CD8-positive, alpha-beta memory T cell (primary cell): ENCODE data around the gene KIAA0513. TPM values are rescaled to one million over a fixed set of nuclear protein-coding genes. Genes with fewer than 3 reads are reported as not detected.

ENCODE experiments used
- CTCF ChIA-PET: fragments of 350-600 bp; sonication (Branson Sonifier 250); formaldehyde crosslinking; loops from one replicate; lab custom pipeline; 2021; ENCODE audit warnings: antibody characterized with exemption; lab: Charles Lee
- POLR2A ChIA-PET: fragments of 350-600 bp; sonication (Branson Sonifier 250); formaldehyde crosslinking; loops from one replicate; lab custom pipeline; 2021; ENCODE audit warnings: antibody characterized with exemption; lab: Charles Lee
- DNase-seq, 5 donors: peaks; one replicate each; pipeline versions ENCODE4 v3.0.0 to v3.0.0-alpha.2; 2020 to 2022; ENCODE audit warnings: mixed read lengths in 1 of 5
- H3K27ac ChIP-seq: one replicate; pipeline ENCODE4 v1.7.0; 2013; ENCODE audit warnings: low read depth, mild to moderate bottlenecking, low read length, moderate library complexity
- H3K27me3 ChIP-seq: 2 replicates; pipeline ENCODE4 v1.7.0; 2013; ENCODE audit warnings: low read length, mild to moderate bottlenecking; ENCODE audit not compliant: insufficient read depth, poor library complexity, severe bottlenecking
- H3K36me3 ChIP-seq: 2 replicates; pipeline ENCODE4 v1.7.0; 2013; ENCODE audit warnings: mild to moderate bottlenecking, low read length, moderate library complexity; ENCODE audit not compliant: insufficient read depth
- H3K4me1 ChIP-seq: 2 replicates; pipeline ENCODE4 v1.7.0; 2013; ENCODE audit warnings: mild to moderate bottlenecking, low read length, moderate library complexity; ENCODE audit not compliant: insufficient read depth
- H3K4me3 ChIP-seq: 2 replicates; pipeline ENCODE4 v1.7.0; 2013; ENCODE audit warnings: mild to moderate bottlenecking, low read length
- H3K9me3 ChIP-seq: 2 replicates; pipeline ENCODE4 v1.7.0; 2013; ENCODE audit warnings: mild to moderate bottlenecking, low read length
- H3K27ac Mint-ChIP-seq, 8 donors: one replicate each; pipeline ENCODE4 v1.8.0; 2020 to 2021; ENCODE audit warnings: mixed read lengths in 8 of 8, mild to moderate bottlenecking in 6 of 8, inconsistent platforms in 3 of 8, moderate library complexity in 3 of 8
- H3K27me3 Mint-ChIP-seq, 2 donors: one replicate each; pipeline ENCODE4 v1.8.0; 2020 to 2021; ENCODE audit warnings: mixed read lengths in 2 of 2, mild to moderate bottlenecking in 1 of 2, moderate library complexity in 1 of 2
- H3K36me3 Mint-ChIP-seq, 3 donors: one replicate each; pipeline ENCODE4 v1.8.0; 2020 to 2021; ENCODE audit warnings: mixed read lengths in 3 of 3, inconsistent platforms in 1 of 3, mild to moderate bottlenecking in 1 of 3
- H3K4me1 Mint-ChIP-seq, 3 donors: one replicate each; pipeline ENCODE4 v1.8.0; 2020 to 2021; ENCODE audit warnings: mixed read lengths in 3 of 3, inconsistent platforms in 1 of 3, mild to moderate bottlenecking in 1 of 3
- H3K4me3 Mint-ChIP-seq, 7 donors: one replicate each; pipeline ENCODE4 v1.8.0; 2020 to 2021; ENCODE audit warnings: mixed read lengths in 7 of 7, mild to moderate bottlenecking in 6 of 7, moderate library complexity in 4 of 7, inconsistent platforms in 2 of 7
- H3K9me3 Mint-ChIP-seq, 5 donors: one replicate each; pipeline ENCODE4 v1.8.0; 2020 to 2022; ENCODE audit warnings: mixed read lengths in 5 of 5, mild to moderate bottlenecking in 3 of 5, moderate library complexity in 2 of 5, inconsistent platforms in 1 of 5
- polyA plus RNA-seq: library from polyadenylated mRNA; unstranded; fragments of 300-500 nt; fragmentation: Illumina TruSeq; gene quantifications from one replicate; pipeline ENCODE4 v1.2.3, GENCODE V29; 2021
- total RNA-seq, 2 experiments: library from RNA; stranded (reverse); gene quantifications; one replicate each; pipeline ENCODE4 v1.2.3, GENCODE V29; 2021

KIAA0513 gene
- total and polyA plus RNA-seq, 3 experiments from 2014 or later: 7.2 to 13.5 (median 13.2) TPM

DNA sequence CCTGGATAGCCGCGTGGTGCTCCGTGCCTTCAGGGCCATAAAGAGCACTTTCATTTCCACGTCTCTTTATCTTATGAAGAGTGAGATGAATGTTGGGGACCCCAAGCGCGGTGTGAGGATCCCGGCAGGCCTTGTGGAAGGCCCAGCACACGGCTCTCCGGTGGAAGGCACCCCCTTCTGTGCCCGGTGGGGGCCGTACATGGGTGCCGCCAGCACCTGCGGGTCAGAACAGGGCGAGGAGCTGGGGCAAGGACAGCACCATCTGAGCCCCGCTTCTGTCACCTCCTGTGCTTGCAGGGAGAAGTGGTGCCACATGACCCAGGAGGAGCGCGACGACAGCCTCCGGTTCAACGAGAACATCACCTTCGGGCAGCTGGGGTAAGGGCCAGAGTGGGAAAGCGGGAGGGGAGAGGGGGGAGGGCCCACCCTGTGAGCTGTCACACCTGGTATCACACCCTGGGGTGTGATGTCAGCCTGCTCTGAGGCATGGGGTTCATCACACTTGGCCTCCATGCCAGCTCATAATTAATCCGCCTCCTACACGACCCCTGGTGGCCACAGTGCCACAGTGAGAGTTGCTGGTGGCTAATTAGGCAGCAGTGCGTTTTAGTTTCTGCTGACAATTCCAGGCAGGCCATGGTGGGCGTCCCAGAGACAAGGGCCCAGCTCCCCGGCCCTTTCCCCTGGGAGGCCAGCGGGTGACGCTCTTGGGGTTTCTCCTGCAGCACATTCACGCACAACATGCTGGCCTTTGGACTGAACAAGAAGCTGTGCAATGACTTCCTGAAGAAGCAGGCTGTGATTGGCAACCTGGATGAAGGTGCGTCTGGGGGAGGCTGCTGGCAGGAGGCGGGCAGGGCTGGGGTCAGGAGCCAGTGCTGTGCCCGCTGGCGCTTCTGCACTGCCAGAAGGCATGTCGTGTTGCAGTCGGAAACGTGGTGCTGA lies 59.0 kb downstream of the KIAA0513 start:
- Histone ChIP-seq H3K36me3 (no peaks in the 10 kb centered on the region), H3K27ac (no peak overlapping the region), H3K9me3 (no peaks in the 10 kb centered on the region), H3K4me3 (no peak overlapping the region), H3K4me1 (peaks cover 10% of the 10 kb centered on the region), H3K27me3 (no peaks in the 10 kb centered on the region)
- H3K27me3 Mint-ChIP-seq: no peaks in the 10 kb centered on the region
- peak; percentile 47 to 85 (median 67) for DNase-seq
- ChIA-PET CTCF (interaction anchor here (0.6 to 5.5 kb wide), 28 partner anchors 8 to 333 kb away, joined by 3 to 41 read pairs (median 6); partner anchors contain the start of genes CIBAR2, KIAA0513 and ZDHHC7), POLR2A (interaction anchor here (0.5 to 1.6 kb wide), 4 partner anchors 31 to 101 kb away, joined by 3 to 7 read pairs (median 6); partner anchors contain the start of genes KIAA0513 and ZDHHC7)
- H3K4me3 Mint-ChIP-seq: no peak overlapping the region
- no peaks in the 10 kb centered on the region for H3K9me3 Mint-ChIP-seq
- peak overlapping the region in 2 of 8 donors; percentile 29 to 35 for H3K27ac Mint-ChIP-seq
- peaks cover 7 to 31% (median 7%) of the 10 kb centered on the region in 3 donors for H3K4me1 Mint-ChIP-seq
- H3K36me3 Mint-ChIP-seq: peaks cover 0 to 15% (median 2%) of the 10 kb centered on the region in 3 donors

DNA sequence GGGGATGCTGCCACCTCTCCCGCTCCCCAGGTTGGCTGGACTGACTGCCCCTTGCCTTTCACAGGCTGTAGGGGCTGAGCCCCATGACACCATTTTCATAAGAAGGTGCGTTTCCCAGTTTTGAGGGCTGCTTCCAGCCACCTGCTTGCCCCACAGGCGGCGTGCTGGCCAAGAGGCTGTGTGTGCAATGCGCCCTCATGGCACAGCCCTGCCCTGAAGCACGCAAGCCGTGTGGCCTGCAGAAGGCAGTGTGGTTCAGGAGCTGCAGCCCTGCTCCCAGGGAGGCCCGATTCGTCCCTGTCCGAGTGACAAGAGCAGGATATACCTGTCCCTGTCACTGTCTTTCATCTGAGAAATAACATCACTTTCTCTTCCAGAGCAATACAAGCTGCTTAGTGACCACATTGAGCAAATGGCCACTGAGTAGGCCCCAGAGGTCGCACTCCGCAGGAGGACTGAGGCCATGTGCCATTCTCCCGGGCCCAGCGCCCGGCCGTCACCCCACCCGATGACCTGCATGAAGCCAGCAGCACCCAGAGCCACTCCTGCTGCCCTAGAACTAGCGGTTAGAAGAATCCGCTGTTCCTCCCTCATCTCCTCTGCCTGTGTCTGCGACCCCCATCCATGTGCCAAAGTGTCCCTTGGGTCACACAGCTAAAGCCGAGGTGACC lies 60.4 kb downstream of the KIAA0513 start:
- H3K4me1 ChIP-seq: peaks cover 11% of the 10 kb centered on the region
- Mint-ChIP-seq H3K27ac (peak overlapping the region in 1 of 8 donors; percentile 38), H3K4me1 (peaks cover 7 to 31% (median 7%) of the 10 kb centered on the region in 3 donors), H3K9me3 (no peaks in the 10 kb centered on the region), H3K36me3 (peaks cover 0 to 13% (median 0%) of the 10 kb centered on the region in 3 donors), H3K4me3 (no peak overlapping the region), H3K27me3 (no peaks in the 10 kb centered on the region)
- CTCF ChIA-PET: interaction anchor here (1.5 to 5.5 kb wide), 5 partner anchors 15 to 93 kb away, joined by 3 to 41 read pairs (median 9); partner anchors contain the start of gene ZDHHC7
- no peak overlapping the region for H3K27ac ChIP-seq
- POLR2A ChIA-PET: interaction anchor here (1.6 kb wide), 1 partner anchor 32 kb away, joined by 6 read pairs; no protein-coding TSS in a partner anchor
- no peaks in the 10 kb centered on the region for H3K27me3 ChIP-seq
- no peak overlapping the region for H3K4me3 ChIP-seq
- no peaks in the 10 kb centered on the region for H3K9me3 ChIP-seq
- no peak for DNase-seq
- H3K36me3 ChIP-seq: no peaks in the 10 kb centered on the region

DNA sequence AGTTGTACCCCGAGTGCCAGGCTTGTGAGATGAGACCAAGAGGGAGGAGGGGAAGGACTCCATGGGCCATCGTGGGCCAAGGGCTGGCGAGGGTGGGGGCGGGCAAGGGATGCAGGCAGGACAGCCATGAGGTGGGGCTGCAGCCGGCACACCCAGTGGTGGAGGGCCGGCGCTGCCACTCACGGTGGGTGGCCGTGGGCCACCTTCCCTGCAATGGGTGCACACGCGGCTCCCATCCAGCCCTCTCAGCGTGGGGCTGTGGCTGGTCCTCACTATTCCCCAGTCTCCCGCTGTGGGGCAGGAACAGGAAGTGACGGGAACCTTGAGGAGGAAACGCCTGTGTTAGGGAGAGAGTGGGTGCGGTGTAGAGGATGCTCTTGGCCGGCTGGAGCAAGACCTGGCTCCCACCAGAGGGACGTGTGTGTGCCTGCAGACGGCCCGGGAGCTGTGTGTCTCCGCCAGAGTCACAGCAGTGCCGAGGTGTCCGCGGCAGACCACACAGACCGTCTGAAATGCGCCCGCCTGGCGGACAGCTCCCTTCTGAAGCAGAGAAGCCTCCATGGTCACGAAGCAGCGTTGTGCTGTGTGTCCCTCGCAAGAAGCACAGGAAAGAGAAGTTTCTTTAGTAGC lies 61.1 kb downstream of the KIAA0513 start:
- Mint-ChIP-seq H3K27me3 (no peaks in the 10 kb centered on the region), H3K36me3 (peaks cover 0 to 13% (median 0%) of the 10 kb centered on the region in 3 donors), H3K9me3 (no peaks in the 10 kb centered on the region), H3K4me1 (peaks cover 7 to 27% (median 7%) of the 10 kb centered on the region in 3 donors), H3K4me3 (no peak overlapping the region), H3K27ac (no peak overlapping the region)
- ChIA-PET CTCF (interaction anchor here (5.5 kb wide), 1 partner anchor 79 kb away, joined by 41 read pairs; the partner anchor contains the start of gene ZDHHC7), POLR2A (no interaction called here)
- H3K4me3 ChIP-seq: no peak overlapping the region
- no peaks in the 10 kb centered on the region for H3K27me3 ChIP-seq
- no peaks in the 10 kb centered on the region for H3K36me3 ChIP-seq
- H3K9me3 ChIP-seq: no peaks in the 10 kb centered on the region
- no peak for DNase-seq
- peaks cover 11% of the 10 kb centered on the region for H3K4me1 ChIP-seq
- no peak overlapping the region for H3K27ac ChIP-seq

DNA sequence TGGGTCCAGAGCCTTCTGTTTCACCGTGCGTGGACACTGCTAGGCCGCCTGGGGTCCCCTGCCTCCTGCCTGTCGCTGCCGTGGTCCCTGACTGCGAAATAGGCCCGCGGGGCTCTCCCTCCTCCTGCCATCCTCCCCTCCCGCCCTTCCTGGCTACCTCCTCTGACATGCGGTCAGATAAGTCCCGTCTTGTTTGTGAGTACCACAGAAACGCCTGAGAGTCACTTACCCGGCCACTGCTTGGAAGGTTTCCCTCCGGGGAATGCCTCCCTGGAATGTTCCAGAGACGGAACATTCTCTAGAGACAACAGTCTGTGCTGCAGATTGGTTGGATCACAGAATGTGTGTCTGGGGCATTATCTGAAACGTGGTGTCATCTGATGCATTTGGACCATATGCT lies 61.9 kb downstream of the KIAA0513 start:
- CTCF ChIA-PET: no interaction called here
- H3K27me3 Mint-ChIP-seq: no peaks in the 10 kb centered on the region
- peaks cover 0 to 13% (median 0%) of the 10 kb centered on the region in 3 donors for H3K36me3 Mint-ChIP-seq
- H3K27ac ChIP-seq: no peak overlapping the region
- H3K9me3 Mint-ChIP-seq: no peaks in the 10 kb centered on the region
- H3K27me3 ChIP-seq: no peaks in the 10 kb centered on the region
- H3K4me1 Mint-ChIP-seq: peaks cover 7 to 27% (median 7%) of the 10 kb centered on the region in 3 donors
- no peak for DNase-seq
- peaks cover 11% of the 10 kb centered on the region for H3K4me1 ChIP-seq
- H3K4me3 Mint-ChIP-seq: no peak overlapping the region
- no peaks in the 10 kb centered on the region for H3K36me3 ChIP-seq
- H3K4me3 ChIP-seq: no peak overlapping the region
- POLR2A ChIA-PET: no interaction called here
- no peak overlapping the region for H3K27ac Mint-ChIP-seq
- no peaks in the 10 kb centered on the region for H3K9me3 ChIP-seq

DNA sequence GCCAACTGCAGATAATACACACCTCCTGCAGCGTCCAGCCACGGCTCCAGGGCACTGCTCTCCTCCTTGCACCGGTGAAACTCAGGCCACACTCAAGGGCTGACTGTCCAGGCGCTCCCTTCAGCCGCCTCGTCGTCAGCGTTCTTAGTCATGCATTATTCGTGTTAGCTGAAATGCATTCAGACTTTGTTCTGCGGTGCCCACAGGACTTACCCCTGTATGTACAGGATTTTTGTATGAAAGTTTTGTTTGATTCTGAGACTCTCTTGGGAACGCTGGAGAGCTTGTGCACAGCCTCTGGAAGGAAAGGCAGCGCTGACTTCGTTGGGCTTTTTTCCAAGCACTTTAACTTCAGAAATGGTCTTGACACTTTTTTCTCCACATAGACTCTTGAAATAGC lies 62.6 kb downstream of the KIAA0513 start:
- no peak overlapping the region for H3K27ac ChIP-seq
- no peaks in the 10 kb centered on the region for H3K9me3 ChIP-seq
- peaks cover 11% of the 10 kb centered on the region for H3K4me1 ChIP-seq
- no peak overlapping the region for H3K4me3 ChIP-seq
- Mint-ChIP-seq H3K9me3 (no peaks in the 10 kb centered on the region), H3K27me3 (no peaks in the 10 kb centered on the region), H3K27ac (peak overlapping the region in 1 of 8 donors; percentile 60), H3K4me3 (no peak overlapping the region), H3K36me3 (peaks cover 0 to 13% (median 0%) of the 10 kb centered on the region in 3 donors), H3K4me1 (peaks cover 7 to 27% (median 7%) of the 10 kb centered on the region in 3 donors)
- ChIA-PET POLR2A (no interaction called here), CTCF (no interaction called here)
- H3K36me3 ChIP-seq: no peaks in the 10 kb centered on the region
- DNase-seq: no peak
- no peaks in the 10 kb centered on the region for H3K27me3 ChIP-seq

DNA sequence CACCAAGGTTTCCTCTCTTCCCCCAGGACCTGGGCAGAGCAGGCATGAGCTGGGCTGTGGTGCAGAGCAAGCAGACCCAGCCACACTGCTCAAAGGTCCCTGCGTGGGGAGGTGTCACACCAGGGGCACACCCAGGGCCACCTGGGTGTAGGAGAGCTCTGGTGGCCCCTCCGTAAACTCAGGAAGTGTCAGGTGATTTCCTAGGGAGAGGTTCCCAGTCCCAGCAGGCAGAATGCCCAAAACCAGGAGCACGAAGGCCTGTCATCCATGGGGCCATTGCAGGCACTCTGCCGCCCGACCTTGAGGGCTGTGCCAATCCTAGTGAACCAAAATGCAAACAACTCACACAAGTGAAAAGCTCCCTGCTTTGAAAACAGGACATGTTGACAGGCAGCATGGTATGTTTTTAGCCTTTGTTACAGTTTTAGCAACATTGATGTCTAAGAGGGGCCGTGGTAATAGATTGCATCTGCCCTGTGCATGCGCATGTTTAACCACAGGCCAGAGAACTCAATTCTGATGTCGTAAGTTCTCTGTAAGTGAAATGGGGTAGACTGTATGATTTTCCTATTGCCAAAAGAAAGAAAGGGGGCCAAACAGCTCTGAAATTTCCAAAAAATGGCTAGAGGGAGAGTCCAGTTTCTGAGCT lies 63.4 kb downstream of the KIAA0513 start:
- POLR2A ChIA-PET: no interaction called here
- H3K4me1 Mint-ChIP-seq: peaks cover 7 to 27% (median 7%) of the 10 kb centered on the region in 3 donors
- Histone ChIP-seq H3K9me3 (no peaks in the 10 kb centered on the region), H3K27ac (no peak overlapping the region), H3K36me3 (no peaks in the 10 kb centered on the region), H3K27me3 (no peaks in the 10 kb centered on the region), H3K4me3 (no peak overlapping the region), H3K4me1 (peaks cover 11% of the 10 kb centered on the region)
- CTCF ChIA-PET: interaction anchor here (2.2 kb wide), 1 partner anchor 24 kb away, joined by 6 read pairs; no protein-coding TSS in a partner anchor
- no peaks in the 10 kb centered on the region for H3K9me3 Mint-ChIP-seq
- no peaks in the 10 kb centered on the region for H3K27me3 Mint-ChIP-seq
- peak overlapping the region in 1 of 7 donors; percentile 14 for H3K4me3 Mint-ChIP-seq
- DNase-seq: peak in 1 of 5 donors; percentile 12
- H3K27ac Mint-ChIP-seq: peak overlapping the region in 6 of 8 donors; percentile 13 to 70 (median 28)
- H3K36me3 Mint-ChIP-seq: peaks cover 0 to 13% (median 0%) of the 10 kb centered on the region in 3 donors

DNA sequence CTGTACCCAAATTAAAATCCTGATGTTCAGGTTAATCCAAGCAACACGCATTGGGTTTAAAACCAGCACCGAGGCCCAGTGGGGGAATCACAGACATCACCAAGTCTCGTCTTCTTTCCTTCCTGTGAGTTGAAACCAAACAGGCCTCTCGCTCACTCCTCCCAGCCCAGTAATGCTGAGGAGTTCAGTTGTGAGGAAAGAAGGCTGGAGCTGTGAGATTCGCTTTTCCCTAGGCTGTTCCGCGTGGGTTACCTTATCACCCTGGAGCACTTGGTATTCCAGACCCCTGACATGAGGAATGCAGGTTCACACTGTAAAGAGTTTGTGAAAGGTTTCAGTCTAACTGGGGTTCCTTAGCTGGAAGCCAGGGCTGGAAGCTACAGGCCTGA lies 63.9 kb downstream of the KIAA0513 start:
- no peaks in the 10 kb centered on the region for H3K27me3 ChIP-seq
- H3K4me1 Mint-ChIP-seq: peaks cover 6 to 23% (median 7%) of the 10 kb centered on the region in 3 donors
- no peaks in the 10 kb centered on the region for H3K9me3 ChIP-seq
- ChIA-PET CTCF (interaction anchor here (2.2 kb wide), 1 partner anchor 23 kb away, joined by 6 read pairs; no protein-coding TSS in a partner anchor), POLR2A (no interaction called here)
- no peaks in the 10 kb centered on the region for H3K27me3 Mint-ChIP-seq
- no peaks in the 10 kb centered on the region for H3K36me3 ChIP-seq
- H3K27ac ChIP-seq: no peak overlapping the region
- H3K4me1 ChIP-seq: peaks cover 9% of the 10 kb centered on the region
- H3K4me3 ChIP-seq: no peak overlapping the region
- H3K9me3 Mint-ChIP-seq: no peaks in the 10 kb centered on the region
- no peak overlapping the region for H3K4me3 Mint-ChIP-seq
- H3K36me3 Mint-ChIP-seq: peaks cover 0 to 13% (median 0%) of the 10 kb centered on the region in 3 donors
- no peak for DNase-seq
- peak overlapping the region in 6 of 8 donors; percentile 13 to 70 (median 28) for H3K27ac Mint-ChIP-seq
